ENCODE data around the gene MZB1.

Gene MZB1

DNA sequence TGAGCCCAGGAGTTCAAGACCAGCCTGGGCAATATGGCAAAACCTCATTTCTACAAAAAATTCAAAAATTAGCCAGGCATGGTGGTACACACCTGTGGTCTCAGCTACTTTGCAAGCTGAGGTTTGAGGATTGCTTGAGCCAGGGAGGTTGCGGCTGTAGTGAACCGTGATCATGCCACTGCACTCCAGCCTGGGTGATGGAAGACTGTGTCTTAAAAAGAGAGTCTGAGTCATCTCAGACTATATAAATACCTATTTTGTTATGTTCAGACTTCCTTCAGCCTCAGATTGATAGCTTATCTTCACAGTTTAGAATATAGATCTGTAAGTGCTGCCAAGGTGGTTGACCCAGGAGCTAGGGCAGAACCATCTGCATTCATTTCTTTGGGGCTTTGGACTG lies 49.7 kb downstream of the MZB1 start:
- no peak for DNase-seq (ENCODE audit: low read depth in 2 of 2, low spot score in 1 of 2)

Data from stimulated activated CD8-positive, alpha-beta memory T cell treated with anti-CD3 and anti-CD28 coated beads, Interleukin-4, amount 100 ng/mL, for 1 hour (primary cell).